T-cell (primary cell): ENCODE measurements around the gene TMEM114. TPM values are rescaled to one million over a fixed set of nuclear protein-coding genes. Genes with fewer than 3 reads are reported as not detected.

Experiments
- ATAC-seq, 4 experiments: fragments of 200-7000 bp in 3 of 4; fragments of 150-1000 bp in 1 of 4; cut with Tn5 transposase; replicated peaks in 1 of 4; 1 replicate in 3 of 4; 2 replicates in 1 of 4; pipeline ENCODE4 v1.10.0; 2021; ENCODE audit warnings: moderate library complexity in 3 of 4, mild to moderate bottlenecking in 2 of 4, moderate number of reproducible peaks in 1 of 4
- CTCF ChIA-PET, 2 donors: fragments of 300-600 bp; sonication (Branson Sonifier 250); formaldehyde crosslinking; loops; one replicate each; lab custom pipeline; 2022; ENCODE audit warnings: antibody characterized with exemption in 2 of 2; lab: Charles Lee
- POLR2A ChIA-PET, 2 donors: fragments of 300-600 bp; sonication (Branson Sonifier 250); formaldehyde crosslinking; loops; one replicate each; lab custom pipeline; 2022; ENCODE audit warnings: antibody characterized with exemption in 2 of 2; lab: Charles Lee
- DNase-seq, 35 experiments: peaks; one replicate each; pipeline versions ENCODE4 v3.0.0 to v3.0.0-alpha.2; 2013 to 2023
- H3K27ac ChIP-seq: one replicate; pipeline ENCODE4 v1.5.1; 2013; ENCODE audit warnings: low read length
- H3K27me3 ChIP-seq, 2 experiments: replicated peaks in 1 of 2; 1 replicate in 1 of 2; 2 replicates in 1 of 2; pipeline versions ENCODE4 v1.6.1 to v1.7.0; 2013; ENCODE audit warnings: low read length in 1 of 2, mixed read lengths in 1 of 2; ENCODE audit not compliant: control insufficient read depth in 2 of 2, insufficient read depth in 2 of 2; ENCODE audit errors: extremely low read depth in 1 of 2
- H3K36me3 ChIP-seq, 2 donors: 1 replicate in 1 of 2; 2 replicates in 1 of 2; pipeline versions ENCODE4 v1.6.1 to v1.7.0; 2013; ENCODE audit warnings: low read length in 1 of 2; ENCODE audit not compliant: control insufficient read depth in 2 of 2, insufficient read depth in 1 of 2; ENCODE audit errors: extremely low read depth in 1 of 2
- H3K4me1 ChIP-seq, 2 experiments: 1 replicate in 1 of 2; 2 replicates in 1 of 2; pipeline versions ENCODE4 v1.6.1 to v1.7.0; 2013; ENCODE audit warnings: low read length in 2 of 2, mixed read lengths in 1 of 2; ENCODE audit not compliant: insufficient read depth in 2 of 2, control insufficient read depth in 1 of 2; ENCODE audit errors: extremely low read depth in 1 of 2
- H3K4me3 ChIP-seq, 2 donors: 1 replicate in 1 of 2; 2 replicates in 1 of 2; pipeline versions ENCODE4 v1.5.1 to v1.7.0; 2013; ENCODE audit warnings: mild to moderate bottlenecking in 2 of 2, low read length in 1 of 2, moderate library complexity in 1 of 2; ENCODE audit not compliant: control insufficient read depth in 1 of 2; ENCODE audit errors: extremely low read depth in 1 of 2
- H3K9me3 ChIP-seq: 2 replicates; pipeline ENCODE4 v1.7.0; 2013
- H3K27ac Mint-ChIP-seq, 2 donors: one replicate each; pipeline ENCODE4 v1.8.0; 2020 to 2021; ENCODE audit warnings: mild to moderate bottlenecking in 2 of 2, mixed read lengths in 2 of 2
- H3K27me3 Mint-ChIP-seq, 2 donors: one replicate each; pipeline ENCODE4 v1.8.0; 2021 to 2022; ENCODE audit warnings: mixed read lengths in 2 of 2
- H3K36me3 Mint-ChIP-seq: one replicate; pipeline ENCODE4 v1.8.0; 2021; ENCODE audit warnings: mixed read lengths
- H3K4me1 Mint-ChIP-seq, 3 donors: one replicate each; pipeline ENCODE4 v1.8.0; 2020 to 2022; ENCODE audit warnings: mixed read lengths in 3 of 3, mild to moderate bottlenecking in 1 of 3
- H3K4me3 Mint-ChIP-seq, 3 donors: one replicate each; pipeline ENCODE4 v1.8.0; 2020 to 2022; ENCODE audit warnings: mild to moderate bottlenecking in 3 of 3, mixed read lengths in 3 of 3, moderate library complexity in 3 of 3
- H3K9me3 Mint-ChIP-seq, 3 donors: one replicate each; pipeline ENCODE4 v1.8.0; 2020 to 2022; ENCODE audit warnings: mixed read lengths in 3 of 3
- WGBS: methylation state at CpG from one replicate; pipeline ENCODE4 v1.1.5; 2013; ENCODE audit warnings: missing lambda C conversion rate; ENCODE audit not compliant: insufficient coverage; 5-methylcytosine and 5-hydroxymethylcytosine counted together
- total RNA-seq, 35 experiments: library from RNA in 6 of 35; stranded (reverse) in 6 of 35; fragments of 120-200 nt in 1 of 35; gene quantifications; one replicate each; pipeline versions ENCODE4 v1.2.1 to v1.2.4 and lab custom pipeline; 2013 to 2026

The TMEM114 gene
- total RNA-seq, 5 donors from 2014 or later (not counting 1 experiment from before 2014, with no cell fraction given) = not detected

- H3K9me3 ChIP-seq = no peaks in the 10 kb centered on the region
- no CpG with 5 or more reads among the region's 2 CpGs for WGBS
- Mint-ChIP-seq H3K4me3 (no peak overlapping the region), H3K9me3 (no peaks in the 10 kb centered on the region), H3K4me1 (no peaks in the 10 kb centered on the region), H3K27ac (no peak overlapping the region), H3K36me3 (no peaks in the 10 kb centered on the region), H3K27me3 (peaks cover 23 to 31% of the 10 kb centered on the region in 2 donors)
- no peaks in the 10 kb centered on the region for H3K36me3 ChIP-seq
- H3K27me3 ChIP-seq = peaks cover 0 to 8% of the 10 kb centered on the region in 2 experiments
- CTCF ChIA-PET = no interaction called here
- DNase-seq = no peak
- no peak overlapping the region for H3K27ac ChIP-seq
- POLR2A ChIA-PET = no interaction called here
- ATAC-seq = no peak
- no peak overlapping the region for H3K4me3 ChIP-seq
- no peaks in the 10 kb centered on the region for H3K4me1 ChIP-seq
These were observed 47.9 kb downstream of the TMEM114 start for GRCh38 chr16:8542393-8542792.

DNA sequence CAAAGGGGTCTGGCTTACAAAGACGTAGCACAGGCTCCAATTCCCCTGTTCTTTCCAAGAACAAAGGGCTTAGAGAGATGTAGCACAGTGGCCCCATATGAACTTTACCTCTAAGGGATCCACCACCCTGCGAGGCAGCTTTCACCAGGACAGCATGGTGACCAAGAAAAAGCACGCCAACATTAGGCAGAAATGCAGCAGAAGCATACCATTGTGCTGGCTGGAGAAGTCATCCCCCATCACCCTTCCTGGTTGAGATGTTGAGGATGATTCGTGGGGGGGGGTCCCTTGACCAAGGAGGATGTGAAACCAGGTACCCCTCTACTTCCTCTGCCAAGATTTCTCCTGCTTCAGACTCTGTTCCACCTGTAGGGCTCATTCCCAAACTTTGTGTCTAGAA lies 48.4 kb downstream of the TMEM114 start:
- Histone ChIP-seq H3K4me3 (no peak overlapping the region), H3K36me3 (no peaks in the 10 kb centered on the region), H3K27ac (no peak overlapping the region), H3K4me1 (no peaks in the 10 kb centered on the region), H3K27me3 (peaks cover 0 to 10% of the 10 kb centered on the region in 2 experiments), H3K9me3 (no peaks in the 10 kb centered on the region)
- Mint-ChIP-seq H3K4me1 (no peaks in the 10 kb centered on the region), H3K9me3 (no peaks in the 10 kb centered on the region), H3K27ac (no peak overlapping the region), H3K36me3 (no peaks in the 10 kb centered on the region), H3K4me3 (no peak overlapping the region), H3K27me3 (peaks cover 23 to 27% of the 10 kb centered on the region in 2 donors)
- no peak for ATAC-seq
- WGBS = 17% methylated on average over 1 of the region's 4 CpGs
- ChIA-PET POLR2A (no interaction called here), CTCF (no interaction called here)
- no peak for DNase-seq

- Histone ChIP-seq H3K27ac (no peak overlapping the region), H3K36me3 (no peaks in the 10 kb centered on the region), H3K4me1 (no peaks in the 10 kb centered on the region), H3K4me3 (no peak overlapping the region), H3K27me3 (peaks cover 0 to 12% of the 10 kb centered on the region in 2 experiments), H3K9me3 (no peaks in the 10 kb centered on the region)
- WGBS = 90% methylated on average over 2 of the region's 6 CpGs
- no peak for ATAC-seq
- H3K4me3 Mint-ChIP-seq = no peak overlapping the region
- H3K36me3 Mint-ChIP-seq = no peaks in the 10 kb centered on the region
- H3K27me3 Mint-ChIP-seq = peaks cover 12 to 26% of the 10 kb centered on the region in 2 donors
- POLR2A ChIA-PET = interaction anchor here (0.6 to 0.7 kb wide), 2 partner anchors 12 to 215 kb away, joined by 5 to 10 read pairs; no protein-coding TSS in a partner anchor
- no peak for DNase-seq
- no peak overlapping the region for H3K27ac Mint-ChIP-seq
- no peaks in the 10 kb centered on the region for H3K4me1 Mint-ChIP-seq
- CTCF ChIA-PET = no interaction called here
- peaks cover 0 to 4% (median 0%) of the 10 kb centered on the region in 3 donors for H3K9me3 Mint-ChIP-seq
These were observed 52.5 kb downstream of the TMEM114 start for GRCh38 chr16:8537691-8538342.

GRCh38 chr16:8533509-8533908 lies 56.8 kb downstream of the TMEM114 start:
- H3K4me1 ChIP-seq = no peaks in the 10 kb centered on the region
- ChIA-PET POLR2A (no interaction called here), CTCF (interaction anchor here in 1 of 2 donors (0.6 kb wide), 1 partner anchor 1131 kb away, joined by 5 read pairs; no protein-coding TSS in a partner anchor)
- H3K9me3 Mint-ChIP-seq = peaks cover 0 to 4% (median 0%) of the 10 kb centered on the region in 3 donors
- no peaks in the 10 kb centered on the region for H3K36me3 ChIP-seq
- ATAC-seq = no peak
- no peak overlapping the region for H3K27ac Mint-ChIP-seq
- no peaks in the 10 kb centered on the region for H3K36me3 Mint-ChIP-seq
- peaks cover 24 to 30% of the 10 kb centered on the region in 2 donors for H3K27me3 Mint-ChIP-seq
- no peaks in the 10 kb centered on the region for H3K9me3 ChIP-seq
- no peak for DNase-seq
- no peak overlapping the region for H3K4me3 Mint-ChIP-seq
- H3K4me3 ChIP-seq = no peak overlapping the region
- no peak overlapping the region for H3K27ac ChIP-seq
- peaks cover 0 to 7% of the 10 kb centered on the region in 2 experiments for H3K27me3 ChIP-seq
- WGBS = no CpG with 5 or more reads among the region's 2 CpGs
- H3K4me1 Mint-ChIP-seq = no peaks in the 10 kb centered on the region

DNA sequence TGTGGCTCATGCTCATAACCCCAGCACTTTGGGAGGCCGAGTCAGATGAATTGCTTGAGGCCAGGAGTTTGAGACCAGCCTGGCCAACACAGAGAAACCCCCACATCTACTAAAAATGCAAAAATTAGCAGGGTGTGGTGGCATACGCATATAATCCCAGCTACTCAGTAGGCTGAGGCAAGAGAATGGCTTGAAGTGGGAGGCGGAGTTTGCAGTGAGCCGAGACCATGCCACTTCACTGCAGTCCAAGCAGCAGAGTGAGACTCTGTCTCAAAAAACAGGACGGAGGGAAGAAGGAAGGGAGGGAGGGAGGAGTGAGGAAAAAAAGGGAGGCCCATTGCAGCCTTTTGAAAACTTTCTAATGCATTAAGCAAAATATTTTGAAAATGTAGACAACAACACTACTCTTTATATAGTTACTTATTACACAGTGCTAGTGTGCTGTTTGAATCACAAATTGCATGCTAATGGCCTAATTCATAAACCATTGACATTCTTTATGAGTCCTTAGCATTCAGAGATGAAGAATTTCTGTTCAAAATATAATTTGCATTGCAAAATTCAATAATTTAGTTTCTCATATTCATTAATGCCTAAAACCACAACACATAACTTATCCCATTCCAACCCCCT lies 59.4 kb downstream of the TMEM114 start:
- no peak for DNase-seq
- peaks cover 0 to 4% (median 0%) of the 10 kb centered on the region in 3 donors for H3K9me3 Mint-ChIP-seq
- ChIA-PET CTCF (no interaction called here), POLR2A (interaction anchor here in 1 of 2 donors (0.7 kb wide), 1 partner anchor 988 kb away, joined by 3 read pairs; no protein-coding TSS in a partner anchor)
- Histone ChIP-seq H3K9me3 (no peaks in the 10 kb centered on the region), H3K27ac (no peak overlapping the region), H3K36me3 (no peaks in the 10 kb centered on the region), H3K4me1 (no peaks in the 10 kb centered on the region), H3K4me3 (no peak overlapping the region), H3K27me3 (peaks cover 0 to 3% of the 10 kb centered on the region in 2 experiments)
- H3K4me1 Mint-ChIP-seq = no peaks in the 10 kb centered on the region
- ATAC-seq = no peak
- no peak overlapping the region for H3K4me3 Mint-ChIP-seq
- H3K27ac Mint-ChIP-seq = no peak overlapping the region
- H3K36me3 Mint-ChIP-seq = no peaks in the 10 kb centered on the region
- H3K27me3 Mint-ChIP-seq = peaks cover 30 to 35% of the 10 kb centered on the region in 2 donors
- WGBS = 100% methylated on average over 2 of the region's 5 CpGs

DNA sequence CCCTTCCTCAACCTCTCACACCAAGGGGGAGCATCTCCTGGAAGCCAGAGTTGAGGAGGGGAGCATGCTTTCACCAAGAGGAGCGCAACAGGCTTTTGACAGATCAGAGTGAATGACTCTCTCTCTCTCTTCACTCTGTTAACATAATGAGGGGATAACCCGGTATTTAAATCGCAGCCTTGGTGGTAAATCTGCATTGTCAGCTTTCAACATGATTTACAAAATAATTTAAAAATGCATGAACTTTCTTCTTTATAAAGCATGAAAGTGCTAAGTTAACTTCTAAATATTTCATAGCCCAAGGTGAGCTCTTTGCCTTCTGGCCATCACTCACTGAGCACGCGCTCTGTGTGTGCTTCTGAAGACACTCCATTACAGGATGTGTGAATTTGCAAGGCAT lies 61.8 kb downstream of the TMEM114 start:
- no peak overlapping the region for H3K4me3 Mint-ChIP-seq
- no peaks in the 10 kb centered on the region for H3K36me3 ChIP-seq
- H3K27ac Mint-ChIP-seq = no peak overlapping the region
- POLR2A ChIA-PET = no interaction called here
- peaks cover 0 to 3% of the 10 kb centered on the region in 2 experiments for H3K27me3 ChIP-seq
- peaks cover 0 to 4% (median 0%) of the 10 kb centered on the region in 3 donors for H3K9me3 Mint-ChIP-seq
- H3K4me1 Mint-ChIP-seq = no peaks in the 10 kb centered on the region
- no peak for DNase-seq
- no peaks in the 10 kb centered on the region for H3K9me3 ChIP-seq
- no peak overlapping the region for H3K27ac ChIP-seq
- no peak for ATAC-seq
- H3K4me3 ChIP-seq = no peak overlapping the region
- 61% methylated on average over 3 of the region's 5 CpGs for WGBS
- CTCF ChIA-PET = no interaction called here
- H3K4me1 ChIP-seq = no peaks in the 10 kb centered on the region
- peaks cover 23 to 45% of the 10 kb centered on the region in 2 donors for H3K27me3 Mint-ChIP-seq
- H3K36me3 Mint-ChIP-seq = no peaks in the 10 kb centered on the region
